K562 (cell line): ENCODE measurements around the gene TAS2R9.

Experiments
- ELF1 ChIP-seq: fragments of 200-800 bp; sonication (Bioruptor generic); IDR thresholded peaks from 2 replicates; pipeline ENCODE4 v1.6.1; 2016; ENCODE audit warnings: missing genetic modification characterization, missing compliant biosample characterization
- EZH2 ChIP-seq: IDR thresholded peaks from 2 replicates; pipeline ENCODE4 v1.6.1; 2012; ENCODE audit warnings: low read depth, mild to moderate bottlenecking, inconsistent platforms, low read length, borderline replicate concordance
- MEF2A ChIP-seq: IDR thresholded peaks from 2 replicates; pipeline ENCODE4 v1.6.1; 2011; ENCODE audit warnings: low read depth, mild to moderate bottlenecking, low read length, moderate library complexity; ENCODE audit not compliant: control insufficient read depth
- NFIC ChIP-seq: fragments of 450-650 bp; IDR thresholded peaks from 2 replicates; pipeline ENCODE4 v1.6.1; 2017; ENCODE audit warnings: mild to moderate bottlenecking, inconsistent platforms
- PCBP1 ChIP-seq: fragments of 200-400 bp; formaldehyde crosslinking; IDR thresholded peaks from 2 replicates; pipeline ENCODE4 v1.6.1; 2018; ENCODE audit warnings: mild to moderate bottlenecking, low read depth, low read length; ENCODE audit not compliant: poor library complexity, severe bottlenecking
- POLR2AphosphoS5 ChIP-seq: IDR thresholded peaks from 2 replicates; pipeline ENCODE4 v1.6.1; 2011; ENCODE audit warnings: mild to moderate bottlenecking, low read depth, low read length, moderate library complexity; ENCODE audit not compliant: control insufficient read depth, insufficient read depth
- RBM22 ChIP-seq: fragments of 200-400 bp; formaldehyde crosslinking; IDR thresholded peaks from 2 replicates; pipeline ENCODE4 v1.6.1; 2018; ENCODE audit warnings: low read length, low read depth; ENCODE audit not compliant: poor library complexity, severe bottlenecking
- SUPT5H ChIP-seq: fragments of 450-650 bp; IDR thresholded peaks from 2 replicates; pipeline ENCODE4 v1.6.1; 2016
- TF ChIP-seq, protein P1 (sequence below), 3 experiments: IDR thresholded peaks in 2 of 3; conservative IDR thresholded peaks in 1 of 3; 2 replicates each; pipeline ENCODE4 v1.5.1; 2011 to 2012; ENCODE audit warnings: low read length in 3 of 3, mild to moderate bottlenecking in 3 of 3, control low read depth in 2 of 3, improper control_type of control experiment in 1 of 3, inconsistent platforms in 1 of 3, low read depth in 1 of 3, mixed read lengths in 1 of 3, moderate library complexity in 1 of 3; ENCODE audit not compliant: insufficient read depth in 2 of 3
- TF ChIP-seq, protein P2 (sequence below): fragments of 200-400 bp; formaldehyde crosslinking; IDR thresholded peaks from 2 replicates; pipeline ENCODE4 v1.6.1; 2017; ENCODE audit warnings: mild to moderate bottlenecking, low read depth, low read length, moderate library complexity
- TF ChIP-seq, protein P3 (sequence below), 2 experiments: fragments of 450-650 bp in 1 of 2; IDR thresholded peaks; 2 replicates each; pipeline ENCODE4 v1.6.1; 2011 to 2017; ENCODE audit warnings: low read depth in 2 of 2, antibody characterized with exemption in 1 of 2, borderline replicate concordance in 1 of 2, low read length in 1 of 2, mild to moderate bottlenecking in 1 of 2, mixed read lengths in 1 of 2; ENCODE audit not compliant: control insufficient read depth in 1 of 2

DNA sequence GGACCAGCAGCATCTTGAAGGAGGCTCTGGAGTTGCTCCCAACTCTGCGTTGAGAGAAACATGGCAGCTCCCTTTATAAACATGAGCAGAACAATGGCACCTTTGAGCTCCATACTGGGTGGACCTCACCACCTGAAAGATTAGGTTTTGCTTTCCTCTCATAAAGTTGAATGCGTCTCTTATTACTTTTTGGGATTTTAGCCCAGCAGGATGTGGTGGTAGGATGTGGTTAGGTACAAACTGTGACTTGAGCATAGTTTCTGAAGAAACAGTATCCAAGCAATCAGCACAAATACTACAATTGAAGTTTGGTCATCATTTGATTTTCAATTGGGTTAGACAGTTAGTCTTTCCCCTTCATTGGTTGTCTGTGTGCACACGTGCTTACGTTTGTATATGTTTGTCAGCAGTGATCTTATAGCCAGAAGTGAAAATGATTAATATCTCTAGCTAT lies 39.5 kb upstream of the TAS2R9 start, which contains the start of gene PRR4:
- no peak for TF ChIP-seq PCBP1
- TF ChIP-seq POLR2AphosphoS5 = no peak
- no peak for TF ChIP-seq SUPT5H
- TF ChIP-seq, protein P1, sequence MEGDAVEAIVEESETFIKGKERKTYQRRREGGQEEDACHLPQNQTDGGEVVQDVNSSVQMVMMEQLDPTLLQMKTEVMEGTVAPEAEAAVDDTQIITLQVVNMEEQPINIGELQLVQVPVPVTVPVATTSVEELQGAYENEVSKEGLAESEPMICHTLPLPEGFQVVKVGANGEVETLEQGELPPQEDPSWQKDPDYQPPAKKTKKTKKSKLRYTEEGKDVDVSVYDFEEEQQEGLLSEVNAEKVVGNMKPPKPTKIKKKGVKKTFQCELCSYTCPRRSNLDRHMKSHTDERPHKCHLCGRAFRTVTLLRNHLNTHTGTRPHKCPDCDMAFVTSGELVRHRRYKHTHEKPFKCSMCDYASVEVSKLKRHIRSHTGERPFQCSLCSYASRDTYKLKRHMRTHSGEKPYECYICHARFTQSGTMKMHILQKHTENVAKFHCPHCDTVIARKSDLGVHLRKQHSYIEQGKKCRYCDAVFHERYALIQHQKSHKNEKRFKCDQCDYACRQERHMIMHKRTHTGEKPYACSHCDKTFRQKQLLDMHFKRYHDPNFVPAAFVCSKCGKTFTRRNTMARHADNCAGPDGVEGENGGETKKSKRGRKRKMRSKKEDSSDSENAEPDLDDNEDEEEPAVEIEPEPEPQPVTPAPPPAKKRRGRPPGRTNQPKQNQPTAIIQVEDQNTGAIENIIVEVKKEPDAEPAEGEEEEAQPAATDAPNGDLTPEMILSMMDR (IDR thresholded peaks at IDR 0.05 in 2 of 3, conservative IDR thresholded peaks at IDR 0.05 in 1 of 3; ENCODE audit: insufficient read depth in 2 of 3, low read depth in 1 of 3, low read length in 3 of 3) = no peak
- TF ChIP-seq, protein P2, sequence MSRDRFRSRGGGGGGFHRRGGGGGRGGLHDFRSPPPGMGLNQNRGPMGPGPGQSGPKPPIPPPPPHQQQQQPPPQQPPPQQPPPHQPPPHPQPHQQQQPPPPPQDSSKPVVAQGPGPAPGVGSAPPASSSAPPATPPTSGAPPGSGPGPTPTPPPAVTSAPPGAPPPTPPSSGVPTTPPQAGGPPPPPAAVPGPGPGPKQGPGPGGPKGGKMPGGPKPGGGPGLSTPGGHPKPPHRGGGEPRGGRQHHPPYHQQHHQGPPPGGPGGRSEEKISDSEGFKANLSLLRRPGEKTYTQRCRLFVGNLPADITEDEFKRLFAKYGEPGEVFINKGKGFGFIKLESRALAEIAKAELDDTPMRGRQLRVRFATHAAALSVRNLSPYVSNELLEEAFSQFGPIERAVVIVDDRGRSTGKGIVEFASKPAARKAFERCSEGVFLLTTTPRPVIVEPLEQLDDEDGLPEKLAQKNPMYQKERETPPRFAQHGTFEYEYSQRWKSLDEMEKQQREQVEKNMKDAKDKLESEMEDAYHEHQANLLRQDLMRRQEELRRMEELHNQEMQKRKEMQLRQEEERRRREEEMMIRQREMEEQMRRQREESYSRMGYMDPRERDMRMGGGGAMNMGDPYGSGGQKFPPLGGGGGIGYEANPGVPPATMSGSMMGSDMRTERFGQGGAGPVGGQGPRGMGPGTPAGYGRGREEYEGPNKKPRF = no peak
- no peak for TF ChIP-seq MEF2A
- TF ChIP-seq EZH2 = no peak
- TF ChIP-seq RBM22 = no peak
- no peak for TF ChIP-seq ELF1
- TF ChIP-seq NFIC = no peak
- TF ChIP-seq, protein P3, sequence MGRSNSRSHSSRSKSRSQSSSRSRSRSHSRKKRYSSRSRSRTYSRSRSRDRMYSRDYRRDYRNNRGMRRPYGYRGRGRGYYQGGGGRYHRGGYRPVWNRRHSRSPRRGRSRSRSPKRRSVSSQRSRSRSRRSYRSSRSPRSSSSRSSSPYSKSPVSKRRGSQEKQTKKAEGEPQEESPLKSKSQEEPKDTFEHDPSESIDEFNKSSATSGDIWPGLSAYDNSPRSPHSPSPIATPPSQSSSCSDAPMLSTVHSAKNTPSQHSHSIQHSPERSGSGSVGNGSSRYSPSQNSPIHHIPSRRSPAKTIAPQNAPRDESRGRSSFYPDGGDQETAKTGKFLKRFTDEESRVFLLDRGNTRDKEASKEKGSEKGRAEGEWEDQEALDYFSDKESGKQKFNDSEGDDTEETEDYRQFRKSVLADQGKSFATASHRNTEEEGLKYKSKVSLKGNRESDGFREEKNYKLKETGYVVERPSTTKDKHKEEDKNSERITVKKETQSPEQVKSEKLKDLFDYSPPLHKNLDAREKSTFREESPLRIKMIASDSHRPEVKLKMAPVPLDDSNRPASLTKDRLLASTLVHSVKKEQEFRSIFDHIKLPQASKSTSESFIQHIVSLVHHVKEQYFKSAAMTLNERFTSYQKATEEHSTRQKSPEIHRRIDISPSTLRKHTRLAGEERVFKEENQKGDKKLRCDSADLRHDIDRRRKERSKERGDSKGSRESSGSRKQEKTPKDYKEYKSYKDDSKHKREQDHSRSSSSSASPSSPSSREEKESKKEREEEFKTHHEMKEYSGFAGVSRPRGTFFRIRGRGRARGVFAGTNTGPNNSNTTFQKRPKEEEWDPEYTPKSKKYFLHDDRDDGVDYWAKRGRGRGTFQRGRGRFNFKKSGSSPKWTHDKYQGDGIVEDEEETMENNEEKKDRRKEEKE (IDR thresholded peaks at IDR 0.05; ENCODE audit: borderline replicate concordance in 1 of 2, control insufficient read depth in 1 of 2, low read depth in 2 of 2, low read length in 1 of 2) = no peak
